Thyroid gland (tissue), 4 donors: Measurements from ENCODE around the gene FIS1. TPM values are rescaled to one million over a fixed set of nuclear protein-coding genes. Genes with fewer than 3 reads are reported as not detected.
"Not testable (repeated sequence)": the region's sequence is repeated elsewhere in the genome, so short reads cannot be mapped to it uniquely, and the experiment has no call there.

Source experiments
- DNase-seq, 2 donors: peaks; one replicate each; pipeline ENCODE4 v3.0.0-alpha.2; 2019
- H3K27ac ChIP-seq, 3 donors: fragments of 200-600 bp; sonication (generic); 1 replicate in 2 of 3; 2 replicates in 1 of 3; pipeline ENCODE4 v1.5.1; 2016 to 2019; ENCODE audit warnings: mild to moderate bottlenecking in 1 of 3, moderate library complexity in 1 of 3
- H3K27me3 ChIP-seq: fragments of 200-600 bp; sonication (generic); one replicate; pipeline ENCODE4 v1.5.1; 2019
- H3K36me3 ChIP-seq, 2 donors: fragments of 200-600 bp; sonication (generic); one replicate each; pipeline ENCODE4 v1.5.1; 2016 to 2019
- H3K4me1 ChIP-seq, 2 donors: fragments of 200-600 bp; sonication (generic); one replicate each; pipeline ENCODE4 v1.5.1; 2017 to 2019
- H3K4me3 ChIP-seq, 3 donors: fragments of 200-600 bp; sonication (generic); replicated peaks in 1 of 3; 1 replicate in 2 of 3; 2 replicates in 1 of 3; pipeline ENCODE4 v1.5.1; 2016; ENCODE audit warnings: mild to moderate bottlenecking in 1 of 3
- H3K9me3 ChIP-seq: fragments of 200-600 bp; sonication (generic); one replicate; pipeline ENCODE4 v1.5.1; 2017
- POLR2A ChIP-seq, 2 donors: fragments of 450-650 bp; IDR thresholded peaks; one replicate each; pipeline ENCODE4 v1.6.1; 2017; ENCODE audit warnings: antibody characterized with exemption in 2 of 2, mild to moderate bottlenecking in 2 of 2, moderate library complexity in 1 of 2
- WGBS, 2 donors: methylation state at CpG; one replicate each; pipeline ENCODE4 v1.1.5; 2017; 5-methylcytosine and 5-hydroxymethylcytosine counted together
- intact Hi-C: fragments of 100-400 bp; cut with DNase I; formaldehyde crosslinking; loops from one replicate; pipeline ENCODE4 v1.15.1; 2023
- total RNA-seq, 4 donors: library from RNA; depleted of rRNA; stranded (reverse); fragments of >200 nt; gene quantifications; one replicate each; pipeline ENCODE4 v1.2.3, GENCODE V29; 2016
- TF ChIP-seq, protein P1 (sequence below), 6 experiments: fragments of 200-600 bp in 3 of 6; fragments of 450-650 bp in 3 of 6; sonication (generic) in 3 of 6; IDR thresholded peaks; one replicate each; pipeline ENCODE4 v1.5.1; 2016 to 2019; ENCODE audit warnings: antibody characterized with exemption in 6 of 6, mild to moderate bottlenecking in 2 of 6, inconsistent platforms in 1 of 6, moderate library complexity in 1 of 6

The FIS1 gene
- total RNA-seq, 4 donors from 2014 or later, result 157 to 361 (median 297) TPM

DNA sequence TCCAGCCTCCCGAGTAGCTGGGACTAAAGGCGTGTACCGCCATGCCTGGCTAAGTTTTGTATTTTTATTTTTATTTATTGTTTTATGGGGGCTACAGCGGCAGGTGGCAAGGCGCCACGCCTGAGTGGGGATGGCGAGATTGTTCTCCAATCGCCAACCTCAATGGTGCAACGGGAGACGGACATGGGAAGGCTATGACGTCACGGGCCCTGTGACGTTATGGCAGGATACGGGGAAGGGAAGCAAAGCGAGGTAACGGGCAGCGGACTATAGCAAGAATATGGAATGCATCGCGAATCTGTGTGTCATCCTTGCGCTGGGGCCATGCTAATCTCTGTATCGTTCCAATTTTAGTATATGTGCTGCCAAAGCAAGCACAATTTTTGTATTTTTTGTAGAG is 24.8 kb upstream of the FIS1 start:
- TF ChIP-seq, protein P1, sequence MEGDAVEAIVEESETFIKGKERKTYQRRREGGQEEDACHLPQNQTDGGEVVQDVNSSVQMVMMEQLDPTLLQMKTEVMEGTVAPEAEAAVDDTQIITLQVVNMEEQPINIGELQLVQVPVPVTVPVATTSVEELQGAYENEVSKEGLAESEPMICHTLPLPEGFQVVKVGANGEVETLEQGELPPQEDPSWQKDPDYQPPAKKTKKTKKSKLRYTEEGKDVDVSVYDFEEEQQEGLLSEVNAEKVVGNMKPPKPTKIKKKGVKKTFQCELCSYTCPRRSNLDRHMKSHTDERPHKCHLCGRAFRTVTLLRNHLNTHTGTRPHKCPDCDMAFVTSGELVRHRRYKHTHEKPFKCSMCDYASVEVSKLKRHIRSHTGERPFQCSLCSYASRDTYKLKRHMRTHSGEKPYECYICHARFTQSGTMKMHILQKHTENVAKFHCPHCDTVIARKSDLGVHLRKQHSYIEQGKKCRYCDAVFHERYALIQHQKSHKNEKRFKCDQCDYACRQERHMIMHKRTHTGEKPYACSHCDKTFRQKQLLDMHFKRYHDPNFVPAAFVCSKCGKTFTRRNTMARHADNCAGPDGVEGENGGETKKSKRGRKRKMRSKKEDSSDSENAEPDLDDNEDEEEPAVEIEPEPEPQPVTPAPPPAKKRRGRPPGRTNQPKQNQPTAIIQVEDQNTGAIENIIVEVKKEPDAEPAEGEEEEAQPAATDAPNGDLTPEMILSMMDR (IDR thresholded peaks at IDR 0.05), result no peak
- TF ChIP-seq POLR2A (IDR thresholded peaks at IDR 0.05), result no peak
- H3K27me3 ChIP-seq, result no peaks in the 10 kb centered on the region
- DNase-seq, result no peak
- WGBS, 2 donors, result 89 to 91% methylated on average over 21 of the region's 21 CpGs
- no peaks in the 10 kb centered on the region for H3K36me3 ChIP-seq
- no peaks in the 10 kb centered on the region for H3K9me3 ChIP-seq
- intact Hi-C loops, result no loop called here
- H3K4me3 ChIP-seq, result no peak overlapping the region
- no peak overlapping the region for H3K27ac ChIP-seq
- H3K4me1 ChIP-seq, result no peaks in the 10 kb centered on the region

DNA sequence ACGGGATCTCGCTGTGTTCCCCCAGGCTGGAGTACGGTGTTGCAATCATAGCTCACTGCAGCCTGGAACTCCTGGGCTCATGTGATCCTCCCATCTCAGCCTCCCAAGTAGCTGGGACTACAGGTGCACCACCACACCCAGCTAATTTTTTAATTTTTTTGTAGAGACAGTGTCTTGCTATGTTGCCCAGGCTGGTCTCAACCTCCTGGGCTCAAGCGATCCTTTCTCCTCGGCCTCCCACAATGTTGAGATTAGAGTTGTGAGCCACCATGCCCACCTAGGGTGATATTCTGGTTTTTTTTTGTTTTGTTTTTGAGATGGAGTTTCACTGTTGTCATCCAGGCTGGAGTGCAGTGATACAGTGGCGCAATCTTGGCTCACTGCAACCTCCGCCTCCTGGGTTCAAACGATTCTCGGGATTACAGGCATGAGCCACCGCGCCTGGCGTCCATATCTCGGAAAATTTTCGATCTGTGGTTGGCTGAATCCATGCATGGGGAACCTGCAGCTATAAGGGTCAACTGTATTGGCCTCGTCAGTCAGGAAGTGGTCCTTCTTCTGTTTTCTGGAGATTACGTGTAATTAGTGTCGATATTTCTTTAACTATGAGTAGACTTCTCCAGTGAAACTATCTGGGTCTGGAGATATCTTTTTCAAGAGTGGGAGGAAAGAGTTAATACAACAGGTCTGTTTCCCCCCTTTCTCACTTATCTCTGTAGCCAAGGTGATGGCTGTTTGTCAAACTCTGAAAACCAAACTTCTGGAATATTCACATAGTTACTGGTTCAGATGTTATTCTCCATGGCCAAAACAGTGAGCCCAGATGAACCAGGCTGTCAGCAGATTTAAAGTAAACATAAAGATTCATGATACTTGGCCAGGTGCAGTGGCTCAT is 21.0 kb upstream of the FIS1 start:
- intact Hi-C loops, result no loop called here
- Histone ChIP-seq H3K27me3 (no peaks in the 10 kb centered on the region), H3K4me1 (peaks cover 0 to 8% of the 10 kb centered on the region in 2 donors), H3K4me3 (no peak overlapping the region), H3K36me3 (no peaks in the 10 kb centered on the region), H3K9me3 (no peaks in the 10 kb centered on the region), H3K27ac (no peak overlapping the region)
- no peak for DNase-seq
- WGBS, 2 donors, result 86 to 89% methylated on average over 17 of the region's 17 CpGs
- TF ChIP-seq POLR2A (IDR thresholded peaks at IDR 0.05), result no peak
- TF ChIP-seq, protein P1 (IDR thresholded peaks at IDR 0.05), result no peak

GRCh38 chr7:101264102-101264706 is 19.3 kb upstream of the FIS1 start:
- H3K27me3 ChIP-seq, H3K36me3 ChIP-seq, H3K4me3 ChIP-seq, H3K9me3 ChIP-seq, H3K27ac ChIP-seq, intact Hi-C loops, H3K4me1 ChIP-seq: not testable (repeated sequence)
- DNase-seq, result peak; percentile 82 to 86
- 31 to 36% methylated on average over 6 of the region's 6 CpGs for WGBS, 2 donors

DNA sequence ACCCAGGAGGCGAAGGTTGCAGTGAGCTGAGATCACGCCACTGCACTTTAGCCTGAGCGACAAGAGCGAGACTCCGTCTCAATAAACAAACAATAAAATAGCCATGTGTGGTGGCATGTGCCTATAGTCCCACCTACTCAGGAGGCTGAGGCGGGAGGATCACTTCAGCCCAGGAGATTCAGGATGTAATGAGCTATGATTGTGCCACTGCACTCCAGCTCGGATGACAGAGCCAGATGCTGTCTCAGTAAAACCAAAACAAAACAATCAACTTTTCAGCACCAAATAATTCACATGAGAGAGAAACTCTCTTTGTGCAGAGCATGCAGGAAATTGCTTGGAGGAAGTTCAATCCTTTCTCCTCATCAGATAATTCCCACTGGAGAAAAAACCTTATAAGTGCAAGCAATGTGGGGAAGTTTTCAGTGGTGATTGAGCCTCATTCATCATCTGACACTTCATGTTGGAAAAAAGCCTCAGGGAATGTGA is 13.4 kb upstream of the FIS1 start:
- 72 to 75% methylated on average over 7 of the region's 7 CpGs for WGBS, 2 donors
- Histone ChIP-seq H3K27me3 (no peaks in the 10 kb centered on the region), H3K27ac (no peak overlapping the region), H3K4me1 (no peaks in the 10 kb centered on the region), H3K36me3 (no peaks in the 10 kb centered on the region), H3K4me3 (no peak overlapping the region), H3K9me3 (no peaks in the 10 kb centered on the region)
- intact Hi-C loops, result no loop called here
- no peak for DNase-seq
- TF ChIP-seq, protein P1 (IDR thresholded peaks at IDR 0.05), result no peak
- TF ChIP-seq POLR2A (IDR thresholded peaks at IDR 0.05), result no peak

DNA sequence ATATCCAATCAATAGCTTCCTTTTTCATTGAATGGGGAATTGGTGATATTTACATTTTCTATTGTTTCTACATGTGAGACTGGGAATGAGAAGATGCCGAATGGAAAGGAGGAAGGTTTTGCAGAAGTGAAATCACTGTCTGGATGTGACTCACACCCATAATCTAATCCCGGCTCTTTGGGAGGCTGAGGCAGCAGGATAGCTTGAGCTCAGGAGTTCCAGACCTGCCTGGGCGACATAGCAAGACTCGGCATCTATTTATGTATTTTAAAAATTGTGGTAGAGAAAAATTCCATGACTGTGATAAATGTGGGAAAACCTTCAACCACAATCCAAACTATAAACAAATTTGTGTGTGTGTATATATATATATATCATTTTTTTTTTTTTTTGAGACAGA is 10.9 kb upstream of the FIS1 start:
- no peak for DNase-seq
- H3K9me3 ChIP-seq, result no peaks in the 10 kb centered on the region
- H3K4me1 ChIP-seq, result peaks cover 5 to 8% of the 10 kb centered on the region in 2 donors
- WGBS, 2 donors, result 83 to 85% methylated on average over 4 of the region's 4 CpGs
- H3K27me3 ChIP-seq, result no peaks in the 10 kb centered on the region
- no peak overlapping the region for H3K4me3 ChIP-seq
- H3K36me3 ChIP-seq, result no peaks in the 10 kb centered on the region
- intact Hi-C loops, result no loop called here
- no peak overlapping the region for H3K27ac ChIP-seq
- TF ChIP-seq, protein P1 (IDR thresholded peaks at IDR 0.05), result no peak

DNA sequence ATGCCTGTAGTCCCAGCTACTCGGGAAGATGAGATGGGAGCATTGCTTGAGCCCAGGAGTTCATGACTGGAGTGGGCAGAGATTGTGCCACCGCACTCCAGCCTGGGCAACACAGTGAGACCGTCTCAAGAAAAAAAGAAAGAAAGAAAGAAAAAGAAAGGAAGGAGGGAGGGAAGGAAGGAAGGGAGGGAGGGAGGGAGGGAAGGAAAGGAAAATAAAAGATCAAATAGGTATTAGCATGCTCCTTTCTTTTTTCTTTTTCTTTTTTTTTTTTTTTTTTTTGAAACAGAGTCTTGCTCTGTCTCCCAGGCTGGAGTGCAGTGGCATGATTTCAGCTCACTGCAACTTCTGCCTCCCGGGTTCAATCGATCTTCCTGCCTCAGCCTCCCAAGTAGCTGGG is 8.3 kb upstream of the FIS1 start:
- H3K27me3 ChIP-seq, DNase-seq, H3K36me3 ChIP-seq, H3K9me3 ChIP-seq, H3K27ac ChIP-seq, H3K4me3 ChIP-seq, intact Hi-C loops: not testable (repeated sequence)
- H3K4me1 ChIP-seq, result peaks cover 11 to 13% of the 10 kb centered on the region in 2 donors
- 84 to 92% methylated on average over 5 of the region's 5 CpGs for WGBS, 2 donors
